Osteoblast (primary cell): ENCODE measurements around the gene VMP1. TPM values are rescaled to one million over a fixed set of nuclear protein-coding genes. Genes with fewer than 3 reads are reported as not detected.

ENCODE experiments used
- DNase-seq: peaks from one replicate; pipeline ENCODE4 v3.0.0; 2011; ENCODE audit warnings: low spot score, mixed read lengths; ENCODE audit not compliant: insufficient read length; ENCODE audit errors: missing footprints
- H2AFZ ChIP-seq: 2 replicates; pipeline ENCODE4 v1.6.0; 2011; ENCODE audit warnings: mild to moderate bottlenecking, low read length
- H3K27ac ChIP-seq: 2 replicates; pipeline ENCODE4 v1.5.1; 2011; ENCODE audit warnings: mild to moderate bottlenecking, low read depth, low read length, moderate library complexity
- H3K27me3 ChIP-seq: 2 replicates; pipeline ENCODE4 v1.6.0; 2012; ENCODE audit warnings: mild to moderate bottlenecking, control low read depth, inconsistent platforms, low read length, moderate library complexity; ENCODE audit not compliant: insufficient read depth
- H3K36me3 ChIP-seq: 2 replicates; pipeline ENCODE4 v1.5.1; 2011; ENCODE audit warnings: mild to moderate bottlenecking, low read length, control low read depth, moderate library complexity; ENCODE audit not compliant: insufficient read depth
- H3K4me1 ChIP-seq: 2 replicates; pipeline ENCODE4 v1.5.1; 2011; ENCODE audit warnings: mild to moderate bottlenecking, low read length, control low read depth, moderate library complexity; ENCODE audit not compliant: insufficient read depth
- H3K4me2 ChIP-seq: 2 replicates; pipeline ENCODE4 v1.6.0; 2011; ENCODE audit warnings: mild to moderate bottlenecking, low read length; ENCODE audit not compliant: insufficient read depth
- H3K4me3 ChIP-seq: fragments of 200-600 bp; sonication (generic); 3 replicates; pipeline ENCODE4 v1.5.1; 2012; ENCODE audit warnings: mild to moderate bottlenecking, low read length, inconsistent platforms; ENCODE audit not compliant: insufficient read depth
- H3K79me2 ChIP-seq: 2 replicates; pipeline ENCODE4 v1.6.0; 2012; ENCODE audit warnings: mild to moderate bottlenecking, low read length, control low read depth, inconsistent platforms; ENCODE audit not compliant: insufficient read depth
- H3K9me3 ChIP-seq: 2 replicates; pipeline ENCODE4 v1.5.1; 2011; ENCODE audit warnings: low read depth, low read length, control low read depth
- H4K20me1 ChIP-seq: 2 replicates; pipeline ENCODE4 v1.6.0; 2012; ENCODE audit warnings: mild to moderate bottlenecking, low read length, control low read depth; ENCODE audit not compliant: insufficient read depth
- total RNA-seq: library from RNA; depleted of rRNA; stranded (reverse); fragments of >200 nt; gene quantifications from 2 replicates; pipeline ENCODE4 v1.2.3, GENCODE V29; 2012
- TF ChIP-seq, protein P1 (sequence below): IDR thresholded peaks from 2 replicates; pipeline ENCODE4 v1.5.1; 2011; ENCODE audit warnings: mild to moderate bottlenecking, low read depth, low read length, moderate library complexity; ENCODE audit errors: extremely low read depth

The VMP1 gene
- total RNA-seq, 1 donor: 415 TPM

DNA sequence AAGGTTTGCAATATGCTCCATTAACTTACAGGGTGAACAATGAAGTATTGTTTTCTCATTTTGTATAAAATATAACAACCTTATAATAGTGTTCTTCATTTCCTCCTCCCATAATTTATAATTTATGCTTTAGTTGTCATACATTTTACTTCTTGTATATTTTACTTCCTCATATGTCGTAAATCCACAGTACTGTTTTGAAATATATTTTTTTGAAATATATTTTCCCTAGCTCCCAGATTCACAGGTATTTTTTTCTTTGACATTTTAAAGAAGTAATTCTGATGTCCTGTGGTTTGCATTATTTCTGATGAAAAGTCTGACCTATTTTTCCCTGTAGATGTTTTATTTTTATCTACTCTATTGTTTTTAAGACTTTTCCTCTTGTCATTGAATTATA, 52.7 kb downstream of the VMP1 start:
- no peak overlapping the region for H2AFZ ChIP-seq
- no peak overlapping the region for H3K27ac ChIP-seq
- peaks cover 65% of the 10 kb centered on the region for H3K4me1 ChIP-seq
- H3K27me3 ChIP-seq: no peaks in the 10 kb centered on the region
- TF ChIP-seq, protein P1, sequence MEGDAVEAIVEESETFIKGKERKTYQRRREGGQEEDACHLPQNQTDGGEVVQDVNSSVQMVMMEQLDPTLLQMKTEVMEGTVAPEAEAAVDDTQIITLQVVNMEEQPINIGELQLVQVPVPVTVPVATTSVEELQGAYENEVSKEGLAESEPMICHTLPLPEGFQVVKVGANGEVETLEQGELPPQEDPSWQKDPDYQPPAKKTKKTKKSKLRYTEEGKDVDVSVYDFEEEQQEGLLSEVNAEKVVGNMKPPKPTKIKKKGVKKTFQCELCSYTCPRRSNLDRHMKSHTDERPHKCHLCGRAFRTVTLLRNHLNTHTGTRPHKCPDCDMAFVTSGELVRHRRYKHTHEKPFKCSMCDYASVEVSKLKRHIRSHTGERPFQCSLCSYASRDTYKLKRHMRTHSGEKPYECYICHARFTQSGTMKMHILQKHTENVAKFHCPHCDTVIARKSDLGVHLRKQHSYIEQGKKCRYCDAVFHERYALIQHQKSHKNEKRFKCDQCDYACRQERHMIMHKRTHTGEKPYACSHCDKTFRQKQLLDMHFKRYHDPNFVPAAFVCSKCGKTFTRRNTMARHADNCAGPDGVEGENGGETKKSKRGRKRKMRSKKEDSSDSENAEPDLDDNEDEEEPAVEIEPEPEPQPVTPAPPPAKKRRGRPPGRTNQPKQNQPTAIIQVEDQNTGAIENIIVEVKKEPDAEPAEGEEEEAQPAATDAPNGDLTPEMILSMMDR: no peak
- no peaks in the 10 kb centered on the region for H4K20me1 ChIP-seq
- H3K4me2 ChIP-seq: no peak overlapping the region
- no peaks in the 10 kb centered on the region for H3K9me3 ChIP-seq
- peaks cover under 1% of the 10 kb centered on the region for H3K36me3 ChIP-seq
- no peak overlapping the region for H3K4me3 ChIP-seq
- peaks cover 38% of the 10 kb centered on the region for H3K79me2 ChIP-seq
- no peak for DNase-seq

GRCh38 chr17:59761385-59762048, 54.1 kb downstream of the VMP1 start:
- H3K4me1 ChIP-seq: peaks cover 52% of the 10 kb centered on the region
- DNase-seq: peak; percentile 58

GRCh38 chr17:59762049-59762823, 54.8 kb downstream of the VMP1 start:
- peaks cover 50% of the 10 kb centered on the region for H3K4me1 ChIP-seq
- no peak for DNase-seq
- H3K27me3 ChIP-seq: no peaks in the 10 kb centered on the region
- TF ChIP-seq, protein P1: no peak
- no peak overlapping the region for H2AFZ ChIP-seq
- H3K4me3 ChIP-seq: peak overlapping the region; percentile 5
- H3K79me2 ChIP-seq: peaks cover 32% of the 10 kb centered on the region
- H3K4me2 ChIP-seq: peak overlapping the region; percentile 38
- H4K20me1 ChIP-seq: no peaks in the 10 kb centered on the region
- no peaks in the 10 kb centered on the region for H3K9me3 ChIP-seq
- H3K36me3 ChIP-seq: peaks cover 5% of the 10 kb centered on the region
- H3K27ac ChIP-seq: peak overlapping the region; percentile 100

More at GRCh38 chr17:59761385-59762048, 54.1 kb downstream of the VMP1 start:
- H3K27me3 ChIP-seq: no peaks in the 10 kb centered on the region
- peak overlapping the region; percentile 5 for H3K4me3 ChIP-seq
- no peak overlapping the region for H2AFZ ChIP-seq
- no peaks in the 10 kb centered on the region for H3K9me3 ChIP-seq
- TF ChIP-seq, protein P1: no peak
- peaks cover 32% of the 10 kb centered on the region for H3K79me2 ChIP-seq
- peak overlapping the region; percentile 100 for H3K27ac ChIP-seq
- no peaks in the 10 kb centered on the region for H4K20me1 ChIP-seq
- peak overlapping the region; percentile 38 for H3K4me2 ChIP-seq
- H3K36me3 ChIP-seq: peaks cover 5% of the 10 kb centered on the region

GRCh38 chr17:59762824-59763374, 55.4 kb downstream of the VMP1 start:
- Histone ChIP-seq H2AFZ (no peak overlapping the region), H3K4me1 (peaks cover 51% of the 10 kb centered on the region), H3K79me2 (peaks cover 31% of the 10 kb centered on the region), H3K4me3 (no peak overlapping the region), H3K36me3 (peaks cover 5% of the 10 kb centered on the region), H3K27me3 (no peaks in the 10 kb centered on the region), H3K9me3 (no peaks in the 10 kb centered on the region), H3K4me2 (peak overlapping the region; percentile 38), H3K27ac (peak overlapping the region; percentile 100), H4K20me1 (no peaks in the 10 kb centered on the region)
- TF ChIP-seq, protein P1: no peak
- no peak for DNase-seq
